Activated naive CD8-positive, alpha-beta T cell treated with anti-CD3 and anti-CD28 coated beads, Interleukin-2, amount 50 U/mL, for 24 hours (primary cell): Measurements from ENCODE around the gene RIGI.
"Not testable (repeated sequence)": the region's sequence is repeated elsewhere in the genome, so short reads cannot be mapped to it uniquely, and the experiment has no call there.

Source experiments
- ATAC-seq: fragments of 150-1000 bp; cut with Tn5 transposase; one replicate; pipeline ENCODE4 v1.10.0; 2021
- DNase-seq: peaks from one replicate; pipeline ENCODE4 v3.0.0; 2021
- H3K27ac Mint-ChIP-seq: one replicate; pipeline ENCODE4 v1.8.0; 2021; ENCODE audit warnings: mild to moderate bottlenecking, mixed read lengths
- H3K27me3 Mint-ChIP-seq: one replicate; pipeline ENCODE4 v1.8.0; 2021; ENCODE audit warnings: mixed read lengths
- H3K36me3 Mint-ChIP-seq: one replicate; pipeline ENCODE4 v1.8.0; 2021; ENCODE audit warnings: low read depth, mixed read lengths
- H3K4me1 Mint-ChIP-seq: one replicate; pipeline ENCODE4 v1.8.0; 2021; ENCODE audit warnings: mixed read lengths
- H3K4me3 Mint-ChIP-seq: one replicate; pipeline ENCODE4 v1.8.0; 2021; ENCODE audit warnings: mild to moderate bottlenecking, moderate library complexity, mixed read lengths
- H3K9me3 Mint-ChIP-seq: one replicate; pipeline ENCODE4 v1.8.0; 2021; ENCODE audit warnings: mixed read lengths

The RIGI gene

DNA sequence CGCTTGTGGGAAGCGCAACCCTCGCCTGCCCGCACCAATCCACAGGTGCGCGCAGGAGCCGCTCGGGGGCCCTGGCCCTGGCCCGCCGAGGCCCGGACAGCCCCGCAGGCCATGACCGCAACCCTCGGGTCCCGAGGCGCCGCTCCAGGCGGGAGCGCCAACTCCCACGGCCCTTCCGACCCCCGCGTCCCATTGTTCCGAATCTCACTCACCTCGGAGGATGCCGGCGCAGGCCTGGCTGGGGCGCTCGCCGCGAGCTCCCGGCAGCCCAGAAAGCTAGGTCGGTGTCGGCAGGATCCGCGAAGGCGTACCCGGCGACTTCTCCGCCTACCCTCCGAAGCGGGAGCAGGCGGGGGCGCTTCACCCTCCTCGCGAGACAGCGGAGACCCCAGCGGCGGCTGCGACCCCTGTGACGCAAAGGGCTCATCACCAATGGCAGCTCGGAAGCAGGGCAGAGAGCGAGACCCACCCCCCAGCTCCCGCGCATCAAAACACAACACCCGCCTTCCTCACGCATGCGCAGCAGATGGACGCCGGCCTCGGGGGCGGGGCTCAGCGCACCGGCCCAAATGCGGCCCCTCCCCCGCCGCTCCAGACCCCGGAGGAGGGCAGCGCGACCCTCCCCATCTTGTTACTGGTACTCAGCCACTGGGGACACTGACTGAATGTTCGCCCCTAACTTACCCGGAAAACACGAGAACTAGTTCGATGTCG lies 24.7 kb upstream of the RIGI start:
- Mint-ChIP-seq H3K4me3 (peak overlapping the region; percentile 99), H3K27me3 (no peaks in the 10 kb centered on the region), H3K4me1 (peaks cover 41% of the 10 kb centered on the region), H3K9me3 (no peaks in the 10 kb centered on the region), H3K27ac (peak overlapping the region; percentile 99), H3K36me3 (peaks cover 25% of the 10 kb centered on the region)
- DNase-seq = peak; percentile 93
- peak; percentile 67 for ATAC-seq

DNA sequence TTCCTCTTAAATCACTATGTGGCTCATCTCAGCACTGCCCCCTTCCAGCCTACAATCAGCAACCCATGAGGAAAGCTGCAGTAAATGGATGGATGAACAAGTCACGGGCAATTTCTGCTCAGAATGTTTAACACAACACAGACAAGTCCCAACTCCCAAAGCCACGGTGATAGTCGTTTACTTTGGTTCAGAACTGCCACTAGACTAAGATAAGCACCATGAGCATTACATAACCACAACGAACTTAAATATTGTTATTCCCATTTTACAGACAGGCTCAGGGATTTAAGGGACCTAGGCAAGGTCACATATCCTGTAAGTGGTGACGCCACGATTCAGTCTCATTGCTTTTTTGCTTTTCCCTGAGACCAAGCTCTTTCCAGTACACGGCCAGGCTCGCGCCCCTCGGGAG lies 24.2 kb upstream of the RIGI start:
- no peaks in the 10 kb centered on the region for H3K9me3 Mint-ChIP-seq
- peak overlapping the region; percentile 99 for H3K4me3 Mint-ChIP-seq
- H3K36me3 Mint-ChIP-seq = peaks cover 25% of the 10 kb centered on the region
- no peak for ATAC-seq
- peaks cover 41% of the 10 kb centered on the region for H3K4me1 Mint-ChIP-seq
- H3K27me3 Mint-ChIP-seq = no peaks in the 10 kb centered on the region
- no peak for DNase-seq
- H3K27ac Mint-ChIP-seq = peak overlapping the region; percentile 53

- DNase-seq, H3K9me3 Mint-ChIP-seq, H3K27ac Mint-ChIP-seq, ATAC-seq, H3K27me3 Mint-ChIP-seq, H3K4me3 Mint-ChIP-seq: not testable (repeated sequence)
- H3K36me3 Mint-ChIP-seq = peaks cover 32% of the 10 kb centered on the region
- H3K4me1 Mint-ChIP-seq = peaks cover 31% of the 10 kb centered on the region
These were observed 22.2 kb upstream of the RIGI start for GRCh38 chr9:32548213-32548612.

- ATAC-seq (no peak), DNase-seq (no peak)
- H3K4me1 Mint-ChIP-seq = peaks cover 21% of the 10 kb centered on the region
- no peaks in the 10 kb centered on the region for H3K27me3 Mint-ChIP-seq
- no peak overlapping the region for H3K27ac Mint-ChIP-seq
- no peaks in the 10 kb centered on the region for H3K9me3 Mint-ChIP-seq
- no peak overlapping the region for H3K4me3 Mint-ChIP-seq
- H3K36me3 Mint-ChIP-seq = peaks cover 43% of the 10 kb centered on the region
These were observed 19.9 kb upstream of the RIGI start for GRCh38 chr9:32545884-32546283.

DNA sequence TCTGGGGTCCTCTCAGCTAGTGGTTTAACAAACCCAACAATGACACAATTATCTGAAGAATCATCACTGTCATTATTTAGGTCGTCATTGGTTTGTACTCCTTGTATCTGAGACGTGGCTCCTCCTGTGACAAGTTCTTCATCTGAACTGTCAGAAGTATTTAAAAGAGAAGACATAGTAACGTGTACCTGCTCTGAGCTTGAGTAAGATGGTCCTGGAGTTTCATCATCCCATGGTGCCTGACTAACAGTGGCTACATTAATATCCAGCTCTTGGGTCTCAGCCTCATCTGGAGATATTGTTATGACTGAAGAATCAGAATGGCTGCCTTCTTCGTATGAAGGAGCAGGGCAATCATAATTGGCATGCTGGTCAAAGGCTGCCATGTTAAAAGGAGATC lies 17.1 kb upstream of the RIGI start:
- no peak overlapping the region for H3K27ac Mint-ChIP-seq
- H3K36me3 Mint-ChIP-seq = peaks cover 28% of the 10 kb centered on the region

DNA sequence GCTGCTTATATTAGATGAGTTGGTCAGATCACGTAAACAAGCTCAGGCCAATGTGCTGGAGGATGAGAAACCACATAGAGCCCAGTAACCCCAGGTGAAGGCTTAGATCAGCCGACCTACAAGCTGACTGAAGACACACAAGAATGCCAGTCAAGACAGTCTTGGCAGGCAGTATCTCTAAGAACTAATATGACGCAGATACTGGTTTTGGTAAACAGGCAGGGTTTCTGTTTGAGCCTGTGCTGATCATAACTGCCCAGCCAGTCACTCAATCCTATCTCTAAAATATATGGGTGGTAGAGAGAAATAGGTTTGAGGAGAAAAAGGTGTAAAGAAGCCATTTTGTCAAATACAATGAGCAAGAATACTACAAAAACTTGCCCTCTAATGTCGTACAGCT lies 7.8 kb upstream of the RIGI start:
- Mint-ChIP-seq H3K36me3 (peaks cover 3% of the 10 kb centered on the region), H3K27ac (no peak overlapping the region), H3K27me3 (no peaks in the 10 kb centered on the region), H3K4me1 (peaks cover 2% of the 10 kb centered on the region), H3K9me3 (no peaks in the 10 kb centered on the region), H3K4me3 (no peak overlapping the region)
- ATAC-seq (no peak), DNase-seq (no peak)

More for the DNA sequence above, 17.1 kb upstream of the RIGI start:
- no peaks in the 10 kb centered on the region for H3K27me3 Mint-ChIP-seq
- ATAC-seq = no peak
- no peak overlapping the region for H3K4me3 Mint-ChIP-seq
- DNase-seq = no peak
- no peaks in the 10 kb centered on the region for H3K9me3 Mint-ChIP-seq
- peaks cover 4% of the 10 kb centered on the region for H3K4me1 Mint-ChIP-seq

DNA sequence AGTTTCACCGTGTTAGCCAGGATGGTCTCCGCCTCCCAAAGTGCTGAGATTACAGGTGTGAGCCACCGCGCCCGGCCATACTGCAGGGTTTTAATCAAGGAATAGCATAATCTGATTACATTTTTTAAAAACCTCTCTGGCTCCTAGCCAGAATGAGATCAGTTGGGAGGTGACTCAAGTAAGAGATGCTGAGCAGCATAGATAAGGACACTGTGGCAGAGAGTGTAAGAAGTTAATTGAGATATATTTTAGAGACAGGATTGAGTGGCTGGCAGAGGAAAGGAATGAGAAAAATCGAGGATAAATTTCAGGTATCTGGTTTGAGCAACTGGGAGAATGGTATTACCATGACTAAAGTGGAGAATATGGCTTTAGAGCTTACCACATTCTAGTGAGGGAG lies 7.3 kb upstream of the RIGI start:
- H3K4me3 Mint-ChIP-seq = no peak overlapping the region
- H3K36me3 Mint-ChIP-seq = peaks cover 3% of the 10 kb centered on the region
- no peak for DNase-seq
- H3K27me3 Mint-ChIP-seq = no peaks in the 10 kb centered on the region
- no peaks in the 10 kb centered on the region for H3K9me3 Mint-ChIP-seq
- no peak overlapping the region for H3K27ac Mint-ChIP-seq
- peaks cover 2% of the 10 kb centered on the region for H3K4me1 Mint-ChIP-seq
- no peak for ATAC-seq

DNA sequence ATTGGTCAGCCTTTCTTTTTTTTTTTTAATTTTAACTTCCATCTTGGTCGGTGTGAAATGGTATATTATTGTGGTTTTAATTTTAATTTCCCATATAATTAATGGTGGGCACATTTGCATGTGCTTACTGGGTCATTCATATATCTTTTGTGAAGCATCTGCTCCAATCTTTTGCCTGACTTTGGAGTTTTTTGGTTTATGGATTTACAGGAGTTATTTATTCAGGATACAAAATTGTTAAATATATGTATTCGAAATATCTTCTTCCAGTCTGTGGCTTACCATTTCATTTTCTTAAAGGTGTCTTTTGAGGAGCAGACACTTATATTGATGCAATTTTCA lies 682 bp upstream of the RIGI start:
- no peak for ATAC-seq
- H3K9me3 Mint-ChIP-seq = peaks cover 9% of the 10 kb centered on the region
- H3K4me3 Mint-ChIP-seq = peak overlapping the region; percentile 93
- no peaks in the 10 kb centered on the region for H3K27me3 Mint-ChIP-seq
- H3K4me1 Mint-ChIP-seq = peaks cover 46% of the 10 kb centered on the region
- peak overlapping the region; percentile 69 for H3K27ac Mint-ChIP-seq
- DNase-seq = no peak
- peaks cover 17% of the 10 kb centered on the region for H3K36me3 Mint-ChIP-seq

DNA sequence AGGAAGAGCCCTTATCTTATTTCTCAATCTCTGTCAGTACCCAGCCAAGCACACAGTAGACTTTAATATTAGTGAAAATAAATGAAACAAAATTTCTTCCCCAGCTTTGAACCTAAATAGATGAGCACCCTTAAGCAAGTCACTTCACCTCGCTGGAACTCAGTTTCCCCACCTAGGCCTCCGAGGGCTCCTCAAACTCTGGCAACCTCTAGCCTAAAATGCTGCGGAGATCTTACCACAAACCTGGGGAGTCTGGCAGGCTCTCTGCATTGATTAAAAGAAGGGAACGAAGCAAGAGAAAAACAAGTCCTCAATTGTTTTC lies 326 bp downstream of the RIGI start:
- DNase-seq (no peak), ATAC-seq (no peak)
- no peaks in the 10 kb centered on the region for H3K27me3 Mint-ChIP-seq
- peaks cover 9% of the 10 kb centered on the region for H3K9me3 Mint-ChIP-seq
- peaks cover 46% of the 10 kb centered on the region for H3K4me1 Mint-ChIP-seq
- H3K27ac Mint-ChIP-seq = peak overlapping the region; percentile 69
- H3K4me3 Mint-ChIP-seq = peak overlapping the region; percentile 93
- H3K36me3 Mint-ChIP-seq = peaks cover 18% of the 10 kb centered on the region

DNA sequence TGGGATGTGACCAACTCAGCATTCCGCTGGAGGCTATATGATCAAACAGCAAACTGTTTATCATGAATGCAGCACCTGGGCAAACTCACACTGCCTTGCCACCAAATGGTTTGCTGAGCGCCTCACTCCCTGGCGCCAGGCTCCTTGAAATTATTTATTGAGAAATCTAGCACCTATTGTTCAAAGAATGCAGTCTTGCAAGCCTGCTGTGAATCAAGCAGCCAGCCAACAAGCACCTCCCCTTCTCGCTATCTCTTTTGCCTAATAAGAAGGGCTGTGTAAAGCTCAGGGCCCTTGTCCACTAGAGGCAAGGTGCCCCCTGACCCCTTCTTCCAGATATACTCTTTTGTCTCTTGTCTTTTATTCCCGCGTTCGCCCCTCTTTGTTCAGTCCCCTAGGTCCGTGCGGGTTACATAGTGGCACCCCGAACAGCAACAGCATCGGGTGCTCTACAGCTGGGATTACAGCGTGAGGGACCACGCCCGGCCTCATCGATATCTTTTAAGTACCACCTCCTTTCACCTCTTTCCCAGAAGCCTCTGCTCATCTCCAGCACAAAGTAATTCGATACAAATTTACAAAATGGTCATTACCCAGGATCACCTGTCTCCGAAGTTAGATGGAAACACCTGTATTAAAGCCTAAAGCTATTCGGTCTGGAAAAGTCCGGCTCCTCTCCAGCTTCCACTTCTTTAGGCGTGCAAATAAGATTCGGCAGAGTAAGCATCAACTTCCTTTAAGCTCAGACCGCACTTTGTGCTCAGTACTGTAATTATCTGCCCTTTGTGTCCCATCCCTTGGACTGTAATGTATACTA lies 896 bp downstream of the RIGI start:
- peak; percentile 20 for DNase-seq
- peak overlapping the region; percentile 69 for H3K27ac Mint-ChIP-seq
- ATAC-seq = peak; percentile 25
- H3K9me3 Mint-ChIP-seq = peaks cover 9% of the 10 kb centered on the region
- H3K4me3 Mint-ChIP-seq = peak overlapping the region; percentile 93
- H3K4me1 Mint-ChIP-seq = peaks cover 46% of the 10 kb centered on the region
- H3K27me3 Mint-ChIP-seq = no peaks in the 10 kb centered on the region
- H3K36me3 Mint-ChIP-seq = peaks cover 21% of the 10 kb centered on the region

DNA sequence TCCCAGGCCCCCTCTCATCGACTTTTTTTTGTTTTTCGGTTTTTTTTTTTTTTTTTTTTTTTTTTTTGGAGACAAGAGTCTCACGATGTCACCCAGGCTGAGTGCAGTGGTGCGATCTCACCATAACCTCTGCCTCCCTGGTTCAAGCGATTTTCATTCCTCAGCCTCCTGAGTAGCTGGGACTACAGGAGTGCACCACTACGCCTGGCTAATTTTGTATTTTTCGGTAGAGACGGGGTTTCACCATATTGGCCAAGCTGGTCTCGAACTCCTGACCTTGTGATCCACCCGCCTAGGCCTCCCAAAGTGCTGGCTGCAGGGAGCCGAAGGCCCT lies 1.5 kb downstream of the RIGI start:
- H3K4me3 Mint-ChIP-seq = peak overlapping the region; percentile 93

GRCh38 chr9:32523910-32524309 lies 2.1 kb downstream of the RIGI start:
- Mint-ChIP-seq H3K4me3 (peak overlapping the region; percentile 93), H3K27me3 (no peaks in the 10 kb centered on the region), H3K36me3 (peaks cover 21% of the 10 kb centered on the region), H3K9me3 (peaks cover 9% of the 10 kb centered on the region), H3K27ac (peak overlapping the region; percentile 3), H3K4me1 (peaks cover 44% of the 10 kb centered on the region)
- DNase-seq (no peak), ATAC-seq (no peak)

More for the DNA sequence above, 1.5 kb downstream of the RIGI start:
- Mint-ChIP-seq H3K4me1 (peaks cover 45% of the 10 kb centered on the region), H3K27ac (peak overlapping the region; percentile 3), H3K36me3 (peaks cover 21% of the 10 kb centered on the region)
- not testable (repeated sequence) for H3K9me3 Mint-ChIP-seq, DNase-seq, ATAC-seq, H3K27me3 Mint-ChIP-seq

GRCh38 chr9:32518276-32518675 lies 7.7 kb downstream of the RIGI start:
- Mint-ChIP-seq H3K4me1 (peaks cover 25% of the 10 kb centered on the region), H3K27me3 (no peaks in the 10 kb centered on the region), H3K27ac (no peak overlapping the region), H3K9me3 (peaks cover 9% of the 10 kb centered on the region), H3K4me3 (no peak overlapping the region), H3K36me3 (peaks cover 43% of the 10 kb centered on the region)
- no peak for DNase-seq
- ATAC-seq = no peak

DNA sequence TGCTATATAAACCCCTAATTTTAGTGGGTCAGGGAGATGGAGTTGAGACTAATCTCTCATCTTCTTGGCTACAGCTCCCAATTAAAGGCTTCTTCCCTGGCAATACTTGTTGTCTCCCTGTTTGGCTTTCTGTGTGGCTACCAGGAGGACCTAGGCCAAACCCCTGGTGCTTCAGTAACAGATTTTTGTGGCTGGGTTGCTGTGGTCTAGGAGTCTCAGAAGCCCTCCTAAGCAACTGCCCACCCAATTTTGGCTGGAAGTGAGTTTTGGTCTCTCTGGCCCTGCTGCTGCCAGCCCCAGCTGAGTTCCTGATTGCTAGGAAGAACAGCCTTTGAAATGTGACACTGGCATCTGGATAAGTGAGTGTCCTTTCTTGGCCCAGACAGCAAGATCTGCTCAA lies 9.8 kb downstream of the RIGI start:
- H3K36me3 Mint-ChIP-seq = peaks cover 34% of the 10 kb centered on the region
- no peak overlapping the region for H3K4me3 Mint-ChIP-seq
- ATAC-seq (no peak), DNase-seq (no peak)
- peaks cover 35% of the 10 kb centered on the region for H3K4me1 Mint-ChIP-seq
- no peaks in the 10 kb centered on the region for H3K27me3 Mint-ChIP-seq
- no peak overlapping the region for H3K27ac Mint-ChIP-seq
- peaks cover 5% of the 10 kb centered on the region for H3K9me3 Mint-ChIP-seq

- no peaks in the 10 kb centered on the region for H3K9me3 Mint-ChIP-seq
- H3K36me3 Mint-ChIP-seq = peaks cover 5% of the 10 kb centered on the region
- peaks cover 37% of the 10 kb centered on the region for H3K4me1 Mint-ChIP-seq
- ATAC-seq = no peak
- H3K4me3 Mint-ChIP-seq = no peak overlapping the region
- H3K27me3 Mint-ChIP-seq = no peaks in the 10 kb centered on the region
- H3K27ac Mint-ChIP-seq = no peak overlapping the region
- DNase-seq = no peak
These were observed 17.3 kb downstream of the RIGI start for GRCh38 chr9:32508728-32509127.
